AG08396 (cell line): ENCODE data around the gene SLCO4A1.

ENCODE experiments used
- DNase-seq: peaks from one replicate; pipeline ENCODE4 v3.0.0; 2012; ENCODE audit warnings: low spot score, mixed read lengths

Gene SLCO4A1

DNA sequence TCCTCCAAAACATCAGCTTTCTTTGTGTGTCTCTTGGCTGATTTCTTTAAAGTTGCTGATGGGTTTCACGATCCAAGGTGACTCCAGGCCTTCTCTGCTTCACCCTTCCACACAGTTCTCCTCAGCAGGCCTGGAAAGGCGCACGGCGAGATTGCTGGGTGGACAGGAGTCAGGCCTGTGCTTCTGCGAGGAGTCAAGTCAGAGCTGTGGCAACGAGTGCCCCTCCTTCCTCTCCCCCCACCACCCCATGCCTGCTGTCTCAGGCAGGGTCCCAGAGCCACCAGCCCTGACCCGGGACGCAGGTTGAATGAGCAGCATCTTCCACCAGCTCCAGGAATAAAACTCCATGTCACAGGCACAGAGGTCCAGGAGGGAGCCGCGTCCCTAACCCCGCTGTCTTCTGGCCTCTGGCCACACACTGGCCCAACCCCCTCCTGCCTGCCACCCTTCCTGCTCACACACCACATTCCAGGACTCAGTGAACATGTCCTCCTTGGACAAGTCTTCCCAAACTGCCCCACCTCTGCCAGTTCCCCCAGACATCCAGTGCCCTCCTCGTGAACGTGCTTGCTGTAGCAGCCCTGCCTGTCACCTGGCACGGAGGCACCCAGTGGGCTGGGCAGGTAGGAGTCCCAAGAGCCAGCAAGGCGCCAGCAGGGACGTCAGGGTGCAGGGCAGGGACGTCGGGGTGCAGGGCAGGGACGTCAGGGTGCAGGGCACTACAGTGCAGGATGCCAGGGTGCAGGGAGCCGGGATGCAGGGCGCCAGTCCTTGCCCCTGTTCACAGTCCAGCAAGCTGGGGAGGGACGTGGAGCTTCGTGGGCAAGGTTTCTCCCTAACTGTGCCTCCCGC is 59.1 kb downstream of the SLCO4A1 start:
- DNase-seq, result no peak

DNA sequence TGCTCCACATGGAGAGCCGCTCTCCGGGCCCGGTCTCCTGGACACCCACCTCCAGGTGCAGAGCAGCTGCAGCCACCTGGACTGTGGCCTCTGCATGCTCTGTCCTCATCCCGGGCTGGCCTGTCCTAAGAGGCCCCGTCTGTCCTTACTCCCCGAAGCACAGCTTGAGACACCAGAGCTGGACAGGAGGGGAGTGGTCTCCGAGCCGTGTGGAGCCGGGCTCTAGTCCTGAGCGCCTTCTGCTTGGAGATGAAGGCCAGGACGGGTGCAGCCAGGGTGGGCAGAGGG is 59.7 kb downstream of the SLCO4A1 start:
- DNase-seq, result no peak

DNA sequence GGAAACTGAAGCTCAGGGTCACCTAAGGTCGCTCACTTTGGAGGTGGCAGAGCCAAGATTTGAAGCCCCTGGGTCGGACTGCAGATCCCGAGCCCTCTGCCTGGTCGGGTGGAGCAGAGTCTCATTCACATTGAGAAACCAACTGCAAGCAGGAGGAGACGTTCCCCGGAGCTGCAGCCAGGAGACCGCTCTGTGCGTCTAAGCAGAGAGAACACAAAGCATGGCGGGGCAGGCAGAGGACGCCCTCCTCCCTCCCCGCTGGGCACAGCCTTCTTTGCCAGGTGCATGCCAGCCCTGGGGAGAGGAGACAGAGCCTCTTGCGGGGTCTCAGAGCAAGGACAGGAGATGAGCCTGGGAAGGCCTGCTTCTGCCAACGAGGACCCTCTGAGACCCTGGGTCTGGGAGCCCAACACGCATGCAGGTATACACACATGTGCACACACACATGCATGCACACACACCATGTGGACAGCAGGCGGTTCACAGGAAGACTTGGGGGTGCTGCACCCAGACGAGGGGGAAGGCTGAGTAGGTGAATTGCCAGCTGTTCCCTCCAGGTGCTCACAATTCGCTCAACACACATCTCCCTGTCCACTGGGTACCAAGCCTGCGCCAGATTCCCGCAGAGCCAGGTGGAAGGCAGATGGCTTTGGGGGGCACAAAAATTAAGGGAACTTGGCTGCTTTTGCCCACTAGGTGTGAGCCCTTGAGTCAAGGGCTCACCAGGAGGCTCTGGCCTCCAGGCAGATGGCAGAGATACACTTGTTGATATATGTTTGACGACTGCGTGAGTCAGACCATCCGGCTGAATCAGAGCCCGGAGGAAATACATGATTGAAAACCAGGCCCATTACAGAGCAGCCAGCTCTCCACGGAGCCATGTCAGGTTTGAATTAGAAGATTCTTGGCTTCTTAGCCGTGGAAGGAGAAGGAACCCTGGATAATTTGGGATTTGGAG is 60.9 kb downstream of the SLCO4A1 start:
- peak; percentile 92 for DNase-seq

DNA sequence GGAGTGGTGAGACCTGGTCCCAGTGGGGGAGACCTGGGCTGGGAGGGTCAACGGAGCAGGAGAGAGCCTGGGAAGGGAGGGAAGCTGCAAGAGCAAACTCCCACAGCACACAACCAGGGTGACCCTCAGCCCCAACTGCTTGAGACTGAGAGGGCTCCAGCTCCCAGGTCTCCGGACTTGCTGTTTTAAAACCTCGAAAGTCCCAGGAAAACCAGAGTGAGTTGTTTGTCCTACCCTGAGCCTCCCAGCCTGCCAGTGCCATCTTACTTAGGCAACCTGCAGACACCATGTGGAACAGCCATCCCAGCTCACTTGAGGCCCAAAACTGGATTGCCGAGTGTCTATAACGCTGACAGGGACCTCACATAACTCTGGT is 61.5 kb downstream of the SLCO4A1 start:
- no peak for DNase-seq

DNA sequence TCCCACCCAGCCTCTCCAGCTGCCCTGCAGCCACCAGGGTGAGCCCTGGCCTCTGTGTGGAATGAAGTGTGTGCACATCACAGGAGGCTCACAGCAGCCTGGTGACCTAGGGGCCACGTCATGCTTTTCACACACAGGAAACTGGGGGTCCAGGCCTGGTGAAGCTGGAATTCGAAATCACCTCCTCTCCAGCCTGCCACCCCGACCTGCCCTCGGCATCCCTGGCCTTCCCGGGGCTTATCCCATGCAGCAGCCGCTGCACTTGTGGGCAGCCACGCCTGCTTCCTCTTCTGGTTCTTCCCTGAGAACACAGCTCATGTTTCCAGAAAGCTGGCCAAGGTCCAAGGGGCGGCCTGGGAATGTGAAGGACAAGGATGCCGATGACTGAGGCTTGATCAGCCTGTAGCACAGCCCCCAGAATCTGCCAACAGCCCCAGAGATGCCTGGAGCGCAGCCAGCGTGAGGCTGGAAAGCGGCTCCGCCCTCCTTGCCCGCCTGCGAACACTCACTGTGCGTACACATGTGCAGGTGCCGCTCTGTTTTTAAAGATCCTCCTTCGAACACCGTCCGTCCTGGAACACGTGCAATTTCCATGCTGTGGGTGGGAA is 62.1 kb downstream of the SLCO4A1 start:
- DNase-seq, result peak; percentile 90

DNA sequence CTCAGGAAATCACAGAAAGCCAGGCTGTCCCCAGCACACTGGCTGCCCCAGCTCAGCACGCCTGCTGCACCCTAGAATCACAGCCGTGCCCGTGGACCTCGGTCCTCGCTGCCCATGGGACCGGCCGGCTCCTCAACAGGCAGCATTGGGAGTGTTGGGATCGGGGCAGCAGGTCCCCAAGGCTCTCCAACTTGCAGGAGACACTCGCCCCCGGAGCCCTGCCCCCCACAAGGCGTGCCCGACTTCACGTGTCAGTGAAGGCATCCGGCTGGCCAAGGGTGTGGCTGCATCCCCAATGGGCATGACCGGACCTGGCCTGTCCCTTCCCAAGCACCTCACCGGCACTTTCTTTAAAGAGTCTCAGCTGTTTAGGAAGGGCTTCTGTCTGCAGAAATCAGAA is 63.3 kb downstream of the SLCO4A1 start:
- DNase-seq, result no peak

DNA sequence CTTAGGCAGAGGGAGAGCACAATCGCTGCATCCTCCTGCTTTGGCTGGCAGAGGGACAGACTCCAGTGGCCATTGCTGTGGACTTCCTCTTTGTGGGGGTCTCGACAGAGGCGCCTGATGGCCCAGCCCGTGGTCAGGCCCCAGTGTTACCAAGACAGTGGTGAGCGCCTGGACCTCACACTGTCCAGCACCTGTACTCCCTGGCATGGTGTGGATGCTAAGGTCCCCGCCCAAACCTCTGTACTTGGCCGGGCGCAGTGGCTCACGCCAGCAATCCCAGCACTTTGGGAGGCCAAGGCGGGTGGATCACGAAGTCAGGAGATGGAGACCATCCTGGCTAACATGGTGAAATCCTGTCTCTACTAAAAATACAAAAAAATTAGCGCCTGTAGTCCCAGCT is 64.0 kb downstream of the SLCO4A1 start:
- no peak for DNase-seq

DNA sequence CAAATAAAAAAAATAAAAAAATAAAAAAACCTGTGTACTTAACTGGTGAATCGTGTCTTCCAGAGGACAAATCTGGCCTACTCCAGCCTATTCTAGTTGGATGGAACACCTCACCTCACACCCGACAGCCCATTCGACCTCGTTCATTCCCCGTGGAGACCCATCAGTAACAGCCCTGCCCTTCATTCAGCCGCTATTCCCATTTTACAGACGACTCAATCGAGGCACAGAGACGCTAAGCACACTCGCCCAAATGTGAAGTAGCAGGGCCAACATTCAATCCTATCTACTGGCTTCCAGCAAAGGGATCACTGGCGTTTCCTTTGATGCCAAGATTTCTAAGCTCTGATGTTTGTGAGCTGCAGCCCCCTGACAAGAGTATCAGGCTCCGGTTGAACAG is 64.6 kb downstream of the SLCO4A1 start:
- DNase-seq, result no peak

DNA sequence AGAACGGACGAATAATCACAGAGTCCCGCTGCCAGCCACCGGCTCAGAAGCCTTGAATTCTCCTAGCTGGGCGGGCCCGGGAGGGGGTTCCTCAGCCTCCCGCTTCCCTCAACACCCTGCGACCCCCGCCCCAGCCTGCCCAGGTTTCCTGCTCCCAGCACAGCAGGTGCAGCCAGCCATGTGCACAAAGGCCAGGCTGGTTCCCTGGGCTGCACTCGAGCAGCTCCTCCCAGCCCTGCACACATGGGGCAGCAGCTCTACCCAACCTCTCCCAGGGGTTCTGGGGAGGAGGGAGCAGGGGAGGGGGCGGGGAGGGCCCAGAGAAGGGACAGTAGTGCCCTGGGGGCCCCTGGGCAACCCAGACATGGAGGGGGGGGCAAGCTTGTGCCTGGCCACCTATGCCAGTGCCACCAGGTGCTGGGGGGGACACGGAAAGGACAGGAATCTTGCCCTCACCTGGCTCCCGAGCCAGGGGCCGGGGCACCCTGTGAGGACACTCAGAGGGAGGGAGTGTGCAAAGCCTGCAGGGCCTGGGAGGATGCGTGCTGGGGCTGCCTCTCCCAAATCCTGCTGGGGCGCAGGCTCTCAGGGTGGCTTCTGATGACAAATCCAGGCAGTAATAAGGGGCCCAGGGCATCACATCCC is 65.1 kb downstream of the SLCO4A1 start:
- no peak for DNase-seq

DNA sequence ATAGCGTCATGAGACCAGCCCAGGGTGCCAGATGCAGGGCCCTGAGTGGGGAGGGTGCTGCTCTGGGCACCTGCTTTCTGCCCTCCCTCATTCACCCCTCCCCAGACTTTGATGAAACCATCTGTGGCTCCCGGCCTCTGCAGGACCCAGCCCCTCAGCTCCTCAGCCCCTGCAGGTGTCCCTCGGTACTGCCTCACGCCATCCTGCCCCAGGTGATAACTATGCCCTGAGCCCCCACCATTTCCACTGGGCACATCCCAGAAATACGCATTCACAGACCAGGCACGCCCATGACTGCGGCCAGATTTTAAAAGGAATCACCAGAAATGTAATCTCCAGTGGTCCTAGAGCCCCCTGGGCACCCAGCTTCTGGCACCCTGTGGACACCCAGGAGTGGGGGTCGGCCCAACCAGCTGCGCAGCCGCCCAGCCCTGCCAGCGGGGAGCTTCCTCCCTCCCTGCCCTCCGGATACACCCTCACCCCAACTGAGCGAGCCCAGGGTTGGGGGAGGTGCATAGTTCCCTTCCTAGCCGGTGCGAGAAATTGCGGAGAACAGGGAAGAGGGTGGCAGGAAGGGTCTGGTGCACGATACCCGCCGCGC is 65.7 kb downstream of the SLCO4A1 start:
- DNase-seq, result no peak

DNA sequence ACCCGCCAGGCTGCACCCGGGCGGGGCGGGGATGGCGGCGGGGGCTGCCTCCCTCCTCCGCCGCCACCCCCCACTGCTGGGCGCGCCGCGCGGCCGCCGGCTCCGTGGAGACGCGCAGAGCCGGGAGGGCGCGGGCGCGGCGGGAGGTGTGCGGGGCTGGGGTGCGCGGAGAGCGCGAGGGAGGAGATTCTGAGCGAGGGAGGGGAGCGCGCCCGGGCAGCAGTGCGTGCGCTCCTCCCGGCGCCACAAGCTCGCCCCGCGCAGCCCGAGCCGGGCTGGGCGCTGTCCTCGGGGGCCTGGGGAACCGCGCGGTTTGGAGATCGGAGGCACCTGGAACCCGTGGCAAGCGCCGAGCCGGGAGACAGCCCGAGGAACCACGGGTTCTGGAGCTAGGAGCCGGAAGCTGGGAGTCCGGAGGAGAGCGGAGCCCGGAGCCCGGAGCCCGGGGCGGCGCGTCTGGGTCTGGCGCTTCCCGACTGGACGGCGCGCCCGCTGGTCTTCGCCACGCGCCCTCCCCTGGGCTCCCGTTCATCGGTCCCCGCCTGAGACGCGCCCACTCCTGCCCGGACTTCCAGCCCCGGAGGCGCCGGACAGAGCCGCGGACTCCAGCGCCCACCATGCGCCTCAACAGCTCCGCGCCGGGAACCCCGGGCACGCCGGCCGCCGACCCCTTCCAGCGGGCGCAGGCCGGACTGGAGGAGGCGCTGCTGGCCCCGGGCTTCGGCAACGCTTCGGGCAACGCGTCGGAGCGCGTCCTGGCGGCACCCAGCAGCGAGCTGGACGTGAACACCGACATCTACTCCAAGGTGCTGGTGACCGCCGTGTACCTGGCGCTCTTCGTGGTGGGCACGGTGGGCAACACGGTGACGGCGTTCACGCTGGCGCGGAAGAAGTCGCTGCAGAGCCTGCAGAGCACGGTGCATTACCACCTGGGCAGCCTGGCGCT is 66.6 kb downstream of the SLCO4A1 start, which contains the start of gene NTSR1:
TSS of gene NTSR1 (plus strand) at position 246 of the 946 bp plus-strand sequence. CDS start at position 618, 372 bp downstream.
- DNase-seq, result no peak

DNA sequence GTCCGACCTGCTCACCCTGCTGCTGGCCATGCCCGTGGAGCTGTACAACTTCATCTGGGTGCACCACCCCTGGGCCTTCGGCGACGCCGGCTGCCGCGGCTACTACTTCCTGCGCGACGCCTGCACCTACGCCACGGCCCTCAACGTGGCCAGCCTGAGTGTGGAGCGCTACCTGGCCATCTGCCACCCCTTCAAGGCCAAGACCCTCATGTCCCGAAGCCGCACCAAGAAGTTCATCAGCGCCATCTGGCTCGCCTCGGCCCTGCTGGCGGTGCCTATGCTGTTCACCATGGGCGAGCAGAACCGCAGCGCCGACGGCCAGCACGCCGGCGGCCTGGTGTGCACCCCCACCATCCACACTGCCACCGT is 67.2 kb downstream of the SLCO4A1 start:
- DNase-seq, result no peak

DNA sequence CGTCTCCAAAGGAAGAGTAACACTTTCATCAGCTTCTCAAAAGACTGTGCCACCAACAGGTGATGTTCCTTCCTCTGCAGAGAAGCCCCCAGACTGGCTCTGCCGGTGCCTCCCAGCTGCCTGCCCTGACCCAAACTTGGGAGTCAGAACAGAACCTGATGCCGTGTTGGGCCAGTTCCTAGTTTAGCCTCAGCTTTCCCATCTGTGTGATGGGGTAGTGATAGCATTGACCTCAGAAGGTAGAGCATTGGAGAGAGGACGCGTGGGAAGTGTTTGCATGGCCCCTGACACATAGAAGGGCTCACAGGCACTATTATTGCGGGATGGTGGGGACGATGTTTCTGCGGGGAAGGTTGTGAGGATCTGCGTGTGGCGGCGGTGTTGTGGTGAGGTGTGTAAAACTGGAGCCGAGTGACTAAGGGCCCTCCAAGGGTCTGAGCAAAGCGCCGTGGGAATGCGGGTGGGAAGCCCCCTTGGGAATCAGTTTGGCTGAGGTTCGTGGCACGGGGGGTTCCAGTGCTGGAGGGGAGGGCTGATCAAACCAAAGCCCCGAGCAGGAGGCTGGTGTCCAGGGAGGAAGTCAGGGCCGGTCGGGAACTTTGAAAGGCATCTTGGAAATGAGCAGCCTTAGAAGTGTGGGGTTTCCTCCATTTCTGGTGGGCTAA is 68.0 kb downstream of the SLCO4A1 start:
- no peak for DNase-seq

DNA sequence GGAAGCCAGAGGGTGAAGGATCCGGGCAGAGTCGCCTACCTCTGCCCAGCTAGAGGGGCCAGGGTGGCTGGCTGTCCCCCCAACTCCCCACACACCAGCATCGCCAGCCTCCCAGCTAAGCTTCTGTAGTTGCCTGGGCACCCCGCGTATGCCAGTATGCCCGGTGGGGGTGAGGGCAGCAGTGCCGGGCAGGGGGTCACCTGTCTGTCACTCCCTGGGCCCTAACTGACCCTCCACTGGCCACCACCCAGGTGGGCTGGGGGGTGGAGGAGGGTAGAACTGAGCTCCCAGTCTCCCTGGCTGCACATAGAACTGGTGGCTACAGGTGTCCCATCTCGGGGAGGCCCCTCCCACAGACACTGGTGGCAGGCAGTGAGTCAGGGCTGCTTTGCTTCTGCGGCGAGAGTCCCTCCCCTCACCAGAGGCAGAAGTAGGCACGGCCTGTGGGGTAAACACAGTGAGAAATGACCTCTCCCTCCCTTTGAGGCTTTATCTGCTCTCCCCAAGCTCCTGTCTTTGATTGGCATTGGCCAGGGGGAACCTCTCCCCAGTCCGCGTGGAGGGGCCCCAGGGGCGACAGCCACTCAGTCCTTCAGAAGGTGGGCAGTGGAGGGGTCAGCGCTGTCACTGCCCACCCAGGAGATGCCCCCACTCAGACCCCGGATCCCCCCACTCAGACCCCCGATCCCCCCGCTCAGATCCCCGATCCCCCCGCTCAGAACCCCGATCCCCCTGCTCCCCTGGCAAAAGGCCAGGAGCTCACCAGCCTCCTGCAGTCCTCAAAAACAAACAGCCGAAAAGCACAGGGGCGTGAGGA is 68.8 kb downstream of the SLCO4A1 start:
- peak; percentile 48 for DNase-seq

DNA sequence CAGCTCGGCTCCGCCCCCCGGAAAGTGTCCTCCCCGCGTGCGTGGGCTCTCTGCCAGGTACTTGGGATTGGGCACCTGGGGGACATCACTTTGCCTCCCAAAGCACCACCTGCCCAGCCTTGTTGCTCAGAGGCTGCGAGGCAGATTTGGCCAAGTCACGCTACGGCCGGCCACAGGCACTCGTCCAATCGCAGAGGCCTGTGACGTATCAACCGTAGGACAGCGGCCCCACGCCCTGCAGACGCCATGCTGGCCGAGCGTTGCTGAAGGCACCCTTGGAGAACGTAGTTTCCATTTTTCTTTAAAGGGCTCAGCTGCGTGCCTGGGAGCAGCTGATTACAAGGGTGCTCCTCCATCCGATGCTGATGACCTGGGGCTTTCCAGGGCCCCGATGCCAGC is 69.4 kb downstream of the SLCO4A1 start:
- DNase-seq, result no peak

DNA sequence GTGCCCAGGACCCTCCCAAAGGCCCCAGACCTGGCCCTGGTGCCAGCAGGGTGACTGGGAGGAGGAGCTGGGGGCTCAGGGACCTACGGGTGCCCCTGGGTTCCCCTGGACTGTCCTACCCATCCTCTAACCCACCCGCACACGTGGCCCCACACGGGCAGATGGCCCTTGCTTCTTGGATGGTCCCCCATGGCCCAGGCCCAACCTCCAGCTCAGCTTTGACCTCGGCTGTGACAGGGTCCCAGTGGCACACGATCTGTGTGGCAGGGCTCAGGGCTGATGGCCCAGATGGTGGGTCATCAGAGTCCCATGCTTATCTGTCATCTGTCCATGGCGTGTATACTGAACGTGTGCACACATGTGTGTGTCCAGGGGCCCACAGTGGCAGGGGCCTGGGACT is 70.3 kb downstream of the SLCO4A1 start:
- no peak for DNase-seq

DNA sequence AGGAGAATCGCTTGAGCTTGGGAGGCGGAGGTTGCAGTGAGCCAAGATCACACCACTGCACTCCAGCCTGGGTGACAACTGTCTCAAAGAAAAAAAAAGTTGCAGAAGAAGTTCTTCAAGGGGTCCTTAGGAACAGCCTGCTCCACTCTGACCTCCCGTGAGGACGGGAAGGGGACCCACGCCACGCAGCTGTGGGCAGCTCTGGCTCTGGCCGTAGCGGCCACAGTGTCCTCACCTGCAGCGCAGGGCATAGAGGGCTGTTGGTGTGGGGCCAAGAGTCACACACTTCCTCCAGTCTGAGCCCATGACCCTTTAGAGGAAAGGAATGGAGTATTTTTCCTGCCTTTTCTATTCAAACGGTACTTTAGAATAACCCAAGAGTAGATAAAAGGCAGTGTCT is 71.7 kb downstream of the SLCO4A1 start:
- DNase-seq, result no peak

DNA sequence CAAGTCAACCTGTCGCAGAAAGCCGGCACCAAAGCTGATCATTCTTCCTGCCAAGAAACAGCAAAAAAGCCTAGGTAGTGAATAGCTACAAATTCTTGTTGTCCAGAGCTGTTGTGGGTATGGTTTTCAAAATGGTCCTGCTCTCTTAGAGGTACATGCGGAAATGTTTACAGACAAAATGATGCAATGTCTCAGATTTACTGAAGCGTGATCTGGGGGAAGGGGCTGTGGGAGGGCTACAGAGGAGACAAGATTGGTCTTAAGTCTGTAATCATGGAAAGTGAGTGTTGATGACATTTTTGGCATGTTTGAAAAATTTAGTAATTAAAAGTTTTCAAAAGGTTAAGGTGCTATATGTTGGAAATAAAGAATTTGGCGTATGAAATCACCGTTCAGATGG is 72.5 kb downstream of the SLCO4A1 start:
- no peak for DNase-seq

DNA sequence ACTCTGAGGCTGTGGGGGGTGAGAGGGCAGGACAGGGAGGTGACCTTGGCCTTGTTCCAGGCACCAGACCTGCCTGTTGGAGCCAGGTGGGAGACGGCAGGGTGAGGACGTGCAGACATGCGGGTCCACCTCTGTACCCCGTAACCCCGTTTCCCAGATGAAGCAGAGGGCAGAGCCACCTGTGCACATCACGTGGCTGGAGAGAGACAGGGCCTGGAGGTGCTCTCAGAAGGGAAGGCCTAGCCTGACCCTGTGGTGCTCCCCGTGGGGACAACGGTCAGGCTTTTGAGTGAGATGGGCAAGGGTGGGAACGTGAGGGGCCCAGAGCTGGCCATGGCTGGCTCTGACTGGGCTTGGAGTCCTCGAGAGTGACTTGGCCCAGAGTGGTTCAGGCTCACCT is 72.9 kb downstream of the SLCO4A1 start:
- DNase-seq, result no peak
